H1 (cell line): Measurements from ENCODE around the gene EXOG. TPM values are rescaled to one million over a fixed set of nuclear protein-coding genes. Genes with fewer than 3 reads are reported as not detected.

Experiments used
- CTCF ChIA-PET: fragments of 300-600 bp; sonication (Branson Sonifier 250); formaldehyde crosslinking; loops from one replicate; lab custom pipeline; 2021; ENCODE audit not compliant: partially characterized antibody; lab: Charles Lee
- POLR2A ChIA-PET: fragments of 300-600 bp; sonication (Branson Sonifier 250); formaldehyde crosslinking; loops from one replicate; lab custom pipeline; 2021; ENCODE audit warnings: inconsistent platforms; ENCODE audit not compliant: partially characterized antibody; lab: Charles Lee
- DNase-seq, 2 experiments: peaks; one replicate each; pipeline versions ENCODE4 v3.0.0 to v3.0.0-alpha.2; 2010 to 2022; ENCODE audit warnings: low spot score in 2 of 2, low read depth in 1 of 2, mixed read lengths in 1 of 2
- FAIRE-seq: peaks from 2 replicates; lab custom pipeline; 2011; peaks lifted over from hg19 to GRCh38; lab: Jason Lieb, UNC
- H2AFZ ChIP-seq: 2 replicates; pipeline ENCODE4 v1.8.1; 2012; ENCODE audit warnings: low read length, inconsistent platforms
- H2AK5ac ChIP-seq: 2 replicates; pipeline ENCODE4 v1.6.1; 2013; ENCODE audit warnings: low read depth, low read length
- H2BK120ac ChIP-seq: replicated peaks from 2 replicates; pipeline ENCODE3; 2013; ENCODE audit warnings: low read depth, low read length, inconsistent platforms
- H2BK12ac ChIP-seq: 2 replicates; pipeline ENCODE4 v1.6.1; 2013; ENCODE audit warnings: low read depth, low read length
- H2BK15ac ChIP-seq: 2 replicates; pipeline ENCODE4 v1.6.1; 2013; ENCODE audit warnings: low read length
- H2BK20ac ChIP-seq: 2 replicates; pipeline ENCODE4 v1.6.1; 2013; ENCODE audit warnings: low read length
- H2BK5ac ChIP-seq: 2 replicates; pipeline ENCODE4 v1.6.1; 2013; ENCODE audit warnings: low read depth, low read length
- H3K14ac ChIP-seq: 2 replicates; pipeline ENCODE4 v1.6.1; 2013; ENCODE audit warnings: inconsistent platforms; ENCODE audit not compliant: insufficient read length
- H3K18ac ChIP-seq: 2 replicates; pipeline ENCODE4 v1.6.1; 2013; ENCODE audit warnings: low read length; ENCODE audit errors: extremely low read depth
- H3K23ac ChIP-seq: 2 replicates; pipeline ENCODE4 v1.6.1; 2013; ENCODE audit warnings: inconsistent platforms; ENCODE audit not compliant: insufficient read length
- H3K23me2 ChIP-seq: 2 replicates; pipeline ENCODE4 v1.6.1; 2013; ENCODE audit warnings: low read depth, low read length
- H3K27ac ChIP-seq: 2 replicates; pipeline ENCODE4 v1.6.1; 2011; ENCODE audit warnings: low read depth, low read length, inconsistent platforms
- H3K27me3 ChIP-seq, 4 experiments: replicated peaks in 1 of 4; 1 replicate in 1 of 4; 2 replicates in 3 of 4; pipeline versions ENCODE4 v1.6.1 to v1.8.1; 2011 to 2013; ENCODE audit warnings: low read length in 3 of 4, mild to moderate bottlenecking in 3 of 4, inconsistent platforms in 2 of 4, mixed read lengths in 2 of 4, moderate library complexity in 1 of 4; ENCODE audit not compliant: control insufficient read depth in 3 of 4, insufficient read depth in 3 of 4; ENCODE audit errors: extremely low read depth in 1 of 4
- H3K36me3 ChIP-seq, 4 experiments: 2 replicates each; pipeline versions ENCODE4 v1.6.1 to v1.8.1; 2011 to 2013; ENCODE audit warnings: mild to moderate bottlenecking in 4 of 4, low read length in 3 of 4, moderate library complexity in 2 of 4, control low read depth in 1 of 4, inconsistent platforms in 1 of 4; ENCODE audit not compliant: insufficient read depth in 4 of 4, control insufficient read depth in 2 of 4
- H3K4ac ChIP-seq: replicated peaks from 2 replicates; pipeline ENCODE3; 2013; ENCODE audit warnings: low read length, low read depth, mixed read lengths, inconsistent platforms; ENCODE audit not compliant: insufficient read length
- H3K4me1 ChIP-seq, 4 experiments: replicated peaks in 1 of 4; 1 replicate in 1 of 4; 2 replicates in 3 of 4; pipeline versions ENCODE4 v1.6.1 to v1.8.1; 2011 to 2013; ENCODE audit warnings: low read length in 3 of 4, inconsistent platforms in 2 of 4, mixed read lengths in 1 of 4; ENCODE audit not compliant: insufficient read depth in 4 of 4, control insufficient read depth in 3 of 4
- H3K4me2 ChIP-seq, 2 experiments: 2 replicates each; pipeline versions ENCODE4 v1.6.1 to v1.8.1; 2011 to 2013; ENCODE audit warnings: low read depth in 2 of 2, low read length in 2 of 2, control low read depth in 1 of 2, inconsistent platforms in 1 of 2, mild to moderate bottlenecking in 1 of 2; ENCODE audit not compliant: insufficient read depth in 1 of 2
- H3K4me3 ChIP-seq, 4 experiments: fragments of 200-600, 300-600 bp in 1 of 4; sonication (generic), shearing (Covaris generic), sonication (Bioruptor Twin) in 1 of 4; 2 replicates each; pipeline versions ENCODE4 v1.5.1 to v1.8.1; 2011 to 2016; ENCODE audit warnings: low read length in 4 of 4, low read depth in 3 of 4, control low read depth in 2 of 4, inconsistent platforms in 2 of 4, mild to moderate bottlenecking in 2 of 4, mixed read lengths in 1 of 4, moderate library complexity in 1 of 4; ENCODE audit not compliant: insufficient read depth in 2 of 4; ENCODE audit errors: extremely low read depth in 1 of 4
- H3K56ac ChIP-seq: replicated peaks from 2 replicates; pipeline ENCODE3; 2013; ENCODE audit warnings: low read depth, mild to moderate bottlenecking, mixed read lengths, low read length, inconsistent platforms; ENCODE audit not compliant: insufficient read length
- H3K79me1 ChIP-seq: 2 replicates; pipeline ENCODE4 v1.6.1; 2013; ENCODE audit warnings: low read depth, low read length, control low read depth
- H3K79me2 ChIP-seq, 2 experiments: 2 replicates each; pipeline versions ENCODE4 v1.6.1 to v1.8.1; 2012 to 2013; ENCODE audit warnings: low read length in 2 of 2, mild to moderate bottlenecking in 2 of 2, inconsistent platforms in 1 of 2; ENCODE audit not compliant: insufficient read depth in 2 of 2, control insufficient read depth in 1 of 2
- H3K9ac ChIP-seq, 4 experiments: replicated peaks in 1 of 4; 1 replicate in 1 of 4; 2 replicates in 3 of 4; pipeline versions ENCODE4 v1.6.1 to v1.8.1; 2011 to 2013; ENCODE audit warnings: low read depth in 3 of 4, low read length in 3 of 4, control low read depth in 2 of 4, mild to moderate bottlenecking in 2 of 4, moderate library complexity in 2 of 4, inconsistent platforms in 1 of 4; ENCODE audit errors: extremely low read depth in 1 of 4
- H3K9me3 ChIP-seq, 2 experiments: 2 replicates each; pipeline versions ENCODE4 v1.6.1 to v1.8.1; 2012 to 2013; ENCODE audit warnings: mild to moderate bottlenecking in 2 of 2, moderate library complexity in 2 of 2, control low read depth in 1 of 2, inconsistent platforms in 1 of 2, low read depth in 1 of 2, low read length in 1 of 2, mixed read lengths in 1 of 2; ENCODE audit not compliant: insufficient read depth in 2 of 2
- H4K20me1 ChIP-seq, 2 experiments: replicated peaks in 1 of 2; 2 replicates each; pipeline versions ENCODE3 to v1.8.1; 2011 to 2013; ENCODE audit warnings: inconsistent platforms in 2 of 2, low read length in 2 of 2, mild to moderate bottlenecking in 1 of 2; ENCODE audit not compliant: insufficient read depth in 2 of 2, control insufficient read depth in 1 of 2
- H4K5ac ChIP-seq: 2 replicates; pipeline ENCODE4 v1.6.1; 2013; ENCODE audit warnings: low read length, low read depth, mixed read lengths, inconsistent platforms; ENCODE audit not compliant: insufficient read length
- H4K8ac ChIP-seq: 2 replicates; pipeline ENCODE4 v1.8.0; 2013; ENCODE audit warnings: mild to moderate bottlenecking, moderate library complexity, low read length, inconsistent platforms; ENCODE audit not compliant: insufficient read depth; ENCODE audit errors: extremely low read depth
- H4K91ac ChIP-seq: replicated peaks from 2 replicates; pipeline ENCODE3; 2013; ENCODE audit warnings: low read length, mixed read lengths, inconsistent platforms; ENCODE audit not compliant: insufficient read length
- GTF2F1 ChIP-seq: IDR thresholded peaks from 2 replicates; pipeline ENCODE4 v1.6.1; 2012; ENCODE audit warnings: low read depth, low read length, improper control_type of control experiment, borderline replicate concordance
- HDAC2 ChIP-seq, 2 experiments: fragments of 300-600 bp in 1 of 2; sonication (generic) in 1 of 2; IDR thresholded peaks; 2 replicates each; pipeline ENCODE4 v1.6.1; 2011 to 2012; ENCODE audit warnings: low read depth in 2 of 2, low read length in 2 of 2, mild to moderate bottlenecking in 2 of 2, moderate library complexity in 2 of 2, borderline replicate concordance in 1 of 2, inconsistent platforms in 1 of 2
- JUND ChIP-seq: IDR thresholded peaks from 2 replicates; pipeline ENCODE4 v1.6.1; 2011; ENCODE audit warnings: mild to moderate bottlenecking, improper control_type of control experiment, low read length
- SP2 ChIP-seq: IDR thresholded peaks from 2 replicates; pipeline ENCODE4 v1.6.1; 2012; ENCODE audit warnings: mild to moderate bottlenecking, low read length, inconsistent platforms
- SUZ12 ChIP-seq: fragments of 200-600 bp; sonication (generic); IDR thresholded peaks from 2 replicates; pipeline ENCODE4 v1.6.1; 2012; ENCODE audit warnings: mild to moderate bottlenecking, inconsistent platforms, low read length, moderate library complexity, mixed read lengths
- WGBS, 2 experiments: shearing (Covaris generic) in 1 of 2; methylation state at CpG; one replicate each; pipeline versions ENCODE4 v1.1.6 to v1.1.7; 2013 to 2015; ENCODE audit warnings: low lambda C conversion rate in 2 of 2, mixed read lengths in 2 of 2, inconsistent platforms in 1 of 2, low coverage in 1 of 2, missing lambda C conversion rate in 1 of 2; ENCODE audit not compliant: insufficient replicate concordance in 2 of 2, insufficient coverage in 1 of 2, insufficient read length in 1 of 2; ENCODE audit errors: extremely low coverage in 1 of 2, missing lambda C conversion rate in 1 of 2; 5-methylcytosine and 5-hydroxymethylcytosine counted together
- polyA plus RNA-seq, 7 experiments: library from polyadenylated mRNA; depleted of rRNA in 3 of 7; stranded (reverse) in 5 of 7; unstranded in 2 of 7; fragments of >200 nt in 5 of 7; fragments of 200-250 nt in 2 of 7; gene quantifications; 1 replicate in 5 of 7; 2 replicates in 1 of 7; 4 replicates in 1 of 7; pipeline versions ENCODE4 v1.2.1 to v1.2.3, GENCODE V29; 2011 to 2013; ENCODE audit warnings: missing spikeins in 2 of 7, mixed read lengths in 2 of 7
- total RNA-seq: library from RNA; stranded (reverse); fragmentation: NEBNext Ultra II Directional; extraction: Animal tissue kit (Norgen Biotek cat#: 25700); gene quantifications from 2 replicates; pipeline ENCODE4 v1.2.1, GENCODE V29; 2021

EXOG gene
- total and polyA plus RNA-seq, 2 of the 8 experiments (the other 6 are each of a cell fraction or from before 2014, with no cell fraction given): 7.2 to 12.9 TPM

DNA sequence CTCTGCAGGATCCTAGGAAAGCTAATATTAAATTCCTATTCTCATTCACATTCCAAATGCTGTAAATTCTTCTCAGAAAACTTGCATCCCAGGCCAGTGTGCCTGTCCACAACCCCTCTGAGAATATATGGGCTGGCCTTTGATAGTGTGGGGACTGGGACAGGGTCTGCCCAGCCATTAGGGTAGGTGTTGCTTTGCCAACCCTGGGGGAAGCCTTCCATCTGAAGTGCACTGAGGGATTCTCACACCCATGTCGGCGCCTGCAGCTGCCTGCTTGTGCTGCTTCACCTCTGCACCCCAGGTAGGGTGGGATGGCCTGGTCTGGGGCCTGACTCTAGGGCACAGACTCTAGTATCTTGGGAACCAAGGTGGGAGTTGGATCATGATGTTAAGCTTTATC is 15.2 kb upstream of the EXOG start:
- H3K18ac ChIP-seq: no peak overlapping the region
- H4K91ac ChIP-seq: no peak overlapping the region
- no peaks in the 10 kb centered on the region for H3K27me3 ChIP-seq
- no peak overlapping the region for H3K4me3 ChIP-seq
- no peak for FAIRE-seq
- H3K79me2 ChIP-seq: peaks cover 0 to 19% of the 10 kb centered on the region in 2 experiments; a peak in 2 of 4 replicates
- no peak overlapping the region for H4K8ac ChIP-seq
- H3K23me2 ChIP-seq: no peaks in the 10 kb centered on the region
- no peak overlapping the region for H2AFZ ChIP-seq
- no peak overlapping the region for H3K23ac ChIP-seq
- CTCF ChIA-PET: interaction anchor here (0.6 to 4.9 kb wide), 25 partner anchors 8 to 362 kb away, joined by 3 to 47 read pairs (median 5); partner anchors contain the start of genes EXOG and XYLB
- no peak overlapping the region for H3K9ac ChIP-seq
- H4K20me1 ChIP-seq: peaks cover 14 to 18% of the 10 kb centered on the region in 2 experiments
- no peak overlapping the region for H4K5ac ChIP-seq
- no peak overlapping the region for H2BK120ac ChIP-seq
- H2BK15ac ChIP-seq: no peak overlapping the region
- H3K9me3 ChIP-seq: no peaks in the 10 kb centered on the region
- H3K4ac ChIP-seq: no peak overlapping the region
- no peak overlapping the region for H2AK5ac ChIP-seq
- no peak overlapping the region for H2BK12ac ChIP-seq
- no peak for DNase-seq
- no peak overlapping the region for H3K14ac ChIP-seq
- WGBS, 2 experiments: 100% methylated on average over 2 of the region's 2 CpGs; no CpG with 5 or more reads in 1 of the 2 experiments
- H2BK20ac ChIP-seq: no peak overlapping the region
- no peaks in the 10 kb centered on the region; a peak in 1 of 7 replicates for H3K4me1 ChIP-seq
- POLR2A ChIA-PET: interaction anchor here (1.6 kb wide), 1 partner anchor 15 kb away, joined by 6 read pairs; the partner anchor contains the start of gene EXOG
- H3K56ac ChIP-seq: no peak overlapping the region
- H3K79me1 ChIP-seq: peaks cover 17% of the 10 kb centered on the region
- no peak overlapping the region for H3K27ac ChIP-seq
- H3K36me3 ChIP-seq: peaks cover 31 to 62% (median 49%) of the 10 kb centered on the region in 4 experiments
- no peak overlapping the region for H3K4me2 ChIP-seq
- no peak overlapping the region for H2BK5ac ChIP-seq
- TF ChIP-seq HDAC2 (IDR thresholded peaks at IDR 0.05; ENCODE audit: borderline replicate concordance in 1 of 2, low read depth in 2 of 2, low read length in 2 of 2) (no peak), GTF2F1 (no peak), JUND (no peak), SP2 (no peak), SUZ12 (no peak)
